Measurements from ENCODE around the gene HMSD. TPM values are rescaled to one million over a fixed set of nuclear protein-coding genes. Genes with fewer than 3 reads are reported as not detected.

HMSD gene
- total RNA-seq, 2 donors from 2014 or later: 0.70 to 5.5 TPM

GRCh38 chr18:63905361-63905760 is 43.7 kb upstream of the HMSD start:
- Mint-ChIP-seq H3K9me3 (no peaks in the 10 kb centered on the region), H3K36me3 (ENCODE audit: low read depth) (no peaks in the 10 kb centered on the region), H3K4me1 (no peaks in the 10 kb centered on the region), H3K27me3 (ENCODE audit: insufficient read depth) (no peaks in the 10 kb centered on the region), H3K27ac (no peak overlapping the region), H3K4me3 (no peak overlapping the region)
- Histone ChIP-seq H3K4me1 (ENCODE audit: control insufficient read depth, insufficient read depth, low read length) (no peaks in the 10 kb centered on the region), H3K36me3 (ENCODE audit: control insufficient read depth, insufficient read depth, low read length) (no peaks in the 10 kb centered on the region), H3K4me3 (ENCODE audit: low read length) (no peak overlapping the region), H3K9ac (ENCODE audit: extremely low read depth, low read length, poor library complexity, severe bottlenecking) (no peak overlapping the region), H3K27me3 (ENCODE audit: control insufficient read depth, insufficient read depth, low read length, poor library complexity, severe bottlenecking) (no peaks in the 10 kb centered on the region), H3K27ac (ENCODE audit: low read depth, low read length) (no peak overlapping the region), H3K9me3 (ENCODE audit: control insufficient read depth, low read length) (no peaks in the 10 kb centered on the region)
- no peak for DNase-seq
- TF ChIP-seq, protein P1, sequence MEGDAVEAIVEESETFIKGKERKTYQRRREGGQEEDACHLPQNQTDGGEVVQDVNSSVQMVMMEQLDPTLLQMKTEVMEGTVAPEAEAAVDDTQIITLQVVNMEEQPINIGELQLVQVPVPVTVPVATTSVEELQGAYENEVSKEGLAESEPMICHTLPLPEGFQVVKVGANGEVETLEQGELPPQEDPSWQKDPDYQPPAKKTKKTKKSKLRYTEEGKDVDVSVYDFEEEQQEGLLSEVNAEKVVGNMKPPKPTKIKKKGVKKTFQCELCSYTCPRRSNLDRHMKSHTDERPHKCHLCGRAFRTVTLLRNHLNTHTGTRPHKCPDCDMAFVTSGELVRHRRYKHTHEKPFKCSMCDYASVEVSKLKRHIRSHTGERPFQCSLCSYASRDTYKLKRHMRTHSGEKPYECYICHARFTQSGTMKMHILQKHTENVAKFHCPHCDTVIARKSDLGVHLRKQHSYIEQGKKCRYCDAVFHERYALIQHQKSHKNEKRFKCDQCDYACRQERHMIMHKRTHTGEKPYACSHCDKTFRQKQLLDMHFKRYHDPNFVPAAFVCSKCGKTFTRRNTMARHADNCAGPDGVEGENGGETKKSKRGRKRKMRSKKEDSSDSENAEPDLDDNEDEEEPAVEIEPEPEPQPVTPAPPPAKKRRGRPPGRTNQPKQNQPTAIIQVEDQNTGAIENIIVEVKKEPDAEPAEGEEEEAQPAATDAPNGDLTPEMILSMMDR (conservative IDR thresholded peaks at IDR 0.05): no peak
- WGBS, 2 experiments (ENCODE audit: insufficient coverage in 1 of 2, insufficient read length in 1 of 2): 90 to 92% methylated on average over 2 of the region's 2 CpGs

- Histone ChIP-seq H3K4me3 (ENCODE audit: low read length) (no peak overlapping the region), H3K9ac (ENCODE audit: extremely low read depth, low read length, poor library complexity, severe bottlenecking) (no peak overlapping the region), H3K36me3 (ENCODE audit: control insufficient read depth, insufficient read depth, low read length) (no peaks in the 10 kb centered on the region), H3K27me3 (ENCODE audit: control insufficient read depth, insufficient read depth, low read length, poor library complexity, severe bottlenecking) (no peaks in the 10 kb centered on the region), H3K4me1 (ENCODE audit: control insufficient read depth, insufficient read depth, low read length) (no peaks in the 10 kb centered on the region), H3K27ac (ENCODE audit: low read depth, low read length) (no peak overlapping the region), H3K9me3 (ENCODE audit: control insufficient read depth, low read length) (no peaks in the 10 kb centered on the region)
- H3K4me1 Mint-ChIP-seq: no peaks in the 10 kb centered on the region
- TF ChIP-seq, protein P1 (conservative IDR thresholded peaks at IDR 0.05): no peak
- H3K27ac Mint-ChIP-seq: no peak overlapping the region
- WGBS, 2 experiments (ENCODE audit: insufficient coverage in 1 of 2, insufficient read length in 1 of 2): 92% methylated on average over 1 of the region's 1 CpG; no CpG with 5 or more reads in 1 of the 2 experiments
- H3K27me3 Mint-ChIP-seq (ENCODE audit: insufficient read depth): peaks cover under 1% of the 10 kb centered on the region
- no peaks in the 10 kb centered on the region for H3K9me3 Mint-ChIP-seq
- no peaks in the 10 kb centered on the region for H3K36me3 Mint-ChIP-seq (ENCODE audit: low read depth)
- DNase-seq: no peak
- H3K4me3 Mint-ChIP-seq: no peak overlapping the region
Measured at GRCh38 chr18:63906056-63906455, 43.0 kb upstream of the HMSD start.

GRCh38 chr18:63907664-63908063 is 41.4 kb upstream of the HMSD start, which contains the start of gene SERPINB10:
Gene SERPINB10 (plus strand): TSS chr18:63907958. CDS start chr18:63915511, 7,553 bp downstream.
- Mint-ChIP-seq H3K27ac (no peak within 1 kb of the TSS), H3K4me3 (no peak within 1 kb of the TSS), H3K4me1 (no peaks in the 10 kb centered on the region), H3K9me3 (no peaks in the 10 kb centered on the region), H3K27me3 (ENCODE audit: insufficient read depth) (peaks cover 2% of the 10 kb centered on the region), H3K36me3 (ENCODE audit: low read depth) (no peaks in the 10 kb centered on the region)
- Histone ChIP-seq H3K9ac (ENCODE audit: extremely low read depth, low read length, poor library complexity, severe bottlenecking) (no peak within 1 kb of the TSS), H3K27ac (ENCODE audit: low read depth, low read length) (no peak within 1 kb of the TSS), H3K27me3 (ENCODE audit: control insufficient read depth, insufficient read depth, low read length, poor library complexity, severe bottlenecking) (no peaks in the 10 kb centered on the region), H3K9me3 (ENCODE audit: control insufficient read depth, low read length) (no peaks in the 10 kb centered on the region), H3K4me1 (ENCODE audit: control insufficient read depth, insufficient read depth, low read length) (no peaks in the 10 kb centered on the region), H3K36me3 (ENCODE audit: control insufficient read depth, insufficient read depth, low read length) (no peaks in the 10 kb centered on the region), H3K4me3 (ENCODE audit: low read length) (no peak within 1 kb of the TSS)
- TF ChIP-seq, protein P1 (conservative IDR thresholded peaks at IDR 0.05): no peak
- no peak for DNase-seq

Measured in endodermal cell (in vitro differentiated cells).